Suprapubic skin (tissue), 4 donors: ENCODE results near the gene ATP2A1.

ENCODE experiments used
- CTCF ChIP-seq, 2 donors: fragments of 200-600 bp in 1 of 2; fragments of 450-650 bp in 1 of 2; sonication (generic) in 1 of 2; IDR thresholded peaks; one replicate each; pipeline ENCODE4 v1.5.1; 2016 to 2019; ENCODE audit warnings: antibody characterized with exemption in 2 of 2, mild to moderate bottlenecking in 1 of 2, moderate library complexity in 1 of 2
- EP300 ChIP-seq: sonication (generic); formaldehyde crosslinking; IDR thresholded peaks from one replicate; pipeline ENCODE4 v1.6.1; 2017; ENCODE audit warnings: antibody characterized with exemption
- POLR2A ChIP-seq, 2 donors: fragments of 450-650 bp; IDR thresholded peaks; one replicate each; pipeline ENCODE4 v1.6.1; 2017; ENCODE audit warnings: antibody characterized with exemption in 2 of 2, mild to moderate bottlenecking in 2 of 2, moderate library complexity in 2 of 2
- POLR2AphosphoS5 ChIP-seq, 3 donors: sonication (generic); formaldehyde crosslinking; IDR thresholded peaks; one replicate each; pipeline ENCODE4 v1.6.1; 2017; ENCODE audit warnings: antibody characterized with exemption in 3 of 3

- TF ChIP-seq CTCF (IDR thresholded peaks at IDR 0.05), result no peak
- TF ChIP-seq POLR2AphosphoS5 (IDR thresholded peaks at IDR 0.05), result peak in 1 of 3 donors; percentile 34
- no peak for TF ChIP-seq EP300
- no peak for TF ChIP-seq POLR2A (IDR thresholded peaks at IDR 0.05)
Measured at GRCh38 chr16:28925386-28926228, 47.3 kb downstream of the ATP2A1 start.
